Keratinocyte (primary cell): ENCODE measurements around the gene RAE1.

Experiments
- EZH2 ChIP-seq: IDR thresholded peaks from one replicate; pipeline ENCODE4 v1.6.1; 2012; ENCODE audit warnings: inconsistent platforms, mild to moderate bottlenecking, low read length, moderate library complexity
- TF ChIP-seq, protein P1 (sequence below), 3 experiments: IDR thresholded peaks in 1 of 3; conservative IDR thresholded peaks in 1 of 3; optimal IDR thresholded peaks in 1 of 3; 2 replicates in 2 of 3; 3 replicates in 1 of 3; pipeline versions ENCODE3 to v1.5.1; 2011; ENCODE audit warnings: low read length in 3 of 3, mild to moderate bottlenecking in 3 of 3, moderate library complexity in 2 of 3, control low read depth in 1 of 3, inconsistent platforms in 1 of 3; ENCODE audit not compliant: insufficient read depth in 2 of 3; ENCODE audit errors: extremely low read depth in 1 of 3

DNA sequence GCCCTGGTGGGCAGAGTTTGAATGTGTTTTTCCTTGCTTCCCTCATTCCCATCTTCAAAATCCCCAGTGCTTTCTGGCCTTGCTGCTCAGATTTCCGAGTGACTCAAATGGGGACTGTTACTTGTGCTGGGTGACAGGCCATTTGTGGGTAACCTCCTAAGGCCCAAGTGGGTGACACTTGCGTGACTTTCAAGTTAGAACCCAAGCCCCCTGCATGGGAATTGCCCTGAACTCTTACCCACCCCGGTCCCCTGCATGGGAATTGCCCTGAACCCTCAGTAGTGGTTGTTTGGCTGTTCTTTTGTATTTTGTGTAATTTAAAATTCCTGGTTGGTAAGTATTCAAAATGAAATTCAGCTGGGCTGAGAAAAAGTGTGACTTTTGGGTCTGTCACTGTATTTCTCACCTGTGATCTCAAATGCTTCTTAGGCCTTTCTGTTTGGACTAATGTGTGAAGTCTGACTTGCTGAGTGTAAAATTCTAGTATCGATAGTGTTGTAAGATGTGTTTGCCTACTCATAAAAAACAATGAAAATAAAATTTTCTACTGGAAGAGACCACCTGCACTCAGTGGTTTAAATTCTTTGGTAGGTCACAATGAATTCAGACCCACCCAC, 27.7 kb downstream of the RAE1 start:
- TF ChIP-seq, protein P1, sequence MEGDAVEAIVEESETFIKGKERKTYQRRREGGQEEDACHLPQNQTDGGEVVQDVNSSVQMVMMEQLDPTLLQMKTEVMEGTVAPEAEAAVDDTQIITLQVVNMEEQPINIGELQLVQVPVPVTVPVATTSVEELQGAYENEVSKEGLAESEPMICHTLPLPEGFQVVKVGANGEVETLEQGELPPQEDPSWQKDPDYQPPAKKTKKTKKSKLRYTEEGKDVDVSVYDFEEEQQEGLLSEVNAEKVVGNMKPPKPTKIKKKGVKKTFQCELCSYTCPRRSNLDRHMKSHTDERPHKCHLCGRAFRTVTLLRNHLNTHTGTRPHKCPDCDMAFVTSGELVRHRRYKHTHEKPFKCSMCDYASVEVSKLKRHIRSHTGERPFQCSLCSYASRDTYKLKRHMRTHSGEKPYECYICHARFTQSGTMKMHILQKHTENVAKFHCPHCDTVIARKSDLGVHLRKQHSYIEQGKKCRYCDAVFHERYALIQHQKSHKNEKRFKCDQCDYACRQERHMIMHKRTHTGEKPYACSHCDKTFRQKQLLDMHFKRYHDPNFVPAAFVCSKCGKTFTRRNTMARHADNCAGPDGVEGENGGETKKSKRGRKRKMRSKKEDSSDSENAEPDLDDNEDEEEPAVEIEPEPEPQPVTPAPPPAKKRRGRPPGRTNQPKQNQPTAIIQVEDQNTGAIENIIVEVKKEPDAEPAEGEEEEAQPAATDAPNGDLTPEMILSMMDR (optimal IDR thresholded peaks at IDR 0.05 in 1 of 3, IDR thresholded peaks at IDR 0.05 in 1 of 3, conservative IDR thresholded peaks at IDR 0.05 in 1 of 3; ENCODE audit: extremely low read depth in 1 of 3, insufficient read depth in 2 of 3, low read length in 3 of 3): no peak
- TF ChIP-seq EZH2: no peak
